ENCODE data around the gene FLVCR2.

The FLVCR2 gene

DNA sequence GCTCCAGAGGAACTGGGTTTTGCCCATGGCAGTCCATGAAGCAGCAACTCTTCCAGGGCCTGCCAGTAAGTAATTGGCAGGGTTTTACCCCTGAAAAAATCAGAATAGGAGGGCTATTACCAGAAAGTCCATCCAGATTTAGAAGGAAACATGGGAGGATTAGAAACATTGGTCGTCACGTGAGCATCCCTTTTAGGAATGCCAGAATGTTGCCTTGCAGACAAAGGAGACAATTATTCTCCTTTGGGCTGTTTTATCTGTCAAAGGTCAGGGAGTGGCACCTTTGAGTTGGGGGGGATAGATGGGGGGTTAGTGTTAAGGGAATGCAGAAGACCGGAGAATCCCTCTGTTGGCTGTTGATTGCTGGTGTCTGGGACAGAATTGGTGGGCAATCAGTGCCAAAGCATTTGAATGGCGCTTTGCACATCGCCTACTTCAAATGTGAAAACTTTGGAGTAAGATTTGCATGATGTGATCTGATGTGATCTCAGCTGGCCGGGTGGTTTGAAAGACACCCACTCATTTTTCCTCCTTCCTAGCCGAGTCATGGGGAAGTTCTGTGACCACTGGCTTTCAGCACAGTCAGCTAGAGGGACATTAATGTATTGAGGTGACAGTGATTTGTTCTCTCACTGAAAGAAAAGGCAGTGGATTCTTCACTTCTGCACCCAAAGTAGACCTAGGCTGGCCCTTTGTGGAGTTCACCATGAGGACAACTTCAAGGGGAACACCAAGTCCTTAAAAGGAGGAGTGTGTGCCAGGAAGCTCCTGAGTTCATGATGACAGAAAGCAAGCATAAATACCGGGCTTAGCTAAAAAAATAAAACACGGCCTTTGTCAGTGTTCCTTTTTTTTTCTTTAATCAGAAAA, 31.4 kb downstream of the FLVCR2 start:
- in situ Hi-C loops (cut with MboI; ENCODE audit: low sequenced_read_pairs), result no loop called here
- Histone ChIP-seq H3K4me1 (no peaks in the 10 kb centered on the region), H3K36me3 (replicated peaks) (no peaks in the 10 kb centered on the region), H3K9me3 (no peaks in the 10 kb centered on the region), H3K4me3 (no peak overlapping the region), H3K27me3 (ENCODE audit: low read depth) (no peaks in the 10 kb centered on the region)
- DNase-seq (ENCODE audit: low spot score in 2 of 2), result no peak

DNA sequence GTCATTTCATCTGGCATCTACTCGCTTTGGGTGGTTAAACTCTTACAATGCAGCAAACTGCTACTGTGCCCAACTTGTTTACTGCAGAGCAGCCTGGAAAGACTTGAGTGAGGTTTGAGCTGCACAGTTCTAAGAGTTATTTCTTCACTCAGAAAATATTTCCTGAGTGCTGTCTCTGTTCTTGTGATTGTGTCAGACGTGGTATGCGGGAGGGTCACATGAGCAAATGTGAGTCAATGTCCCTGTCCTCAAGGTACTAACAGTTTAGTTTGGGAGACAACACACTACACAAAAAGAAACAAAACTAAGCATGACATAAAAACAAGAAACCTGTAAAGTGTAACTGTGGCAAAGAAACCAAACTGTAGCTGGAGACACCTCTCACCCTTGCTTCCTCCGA, 32.4 kb downstream of the FLVCR2 start:
- no peaks in the 10 kb centered on the region for H3K9me3 ChIP-seq
- H3K36me3 ChIP-seq (replicated peaks), result no peaks in the 10 kb centered on the region
- no peak for DNase-seq (ENCODE audit: low spot score in 2 of 2)
- no peak overlapping the region for H3K4me3 ChIP-seq
- in situ Hi-C loops (cut with MboI; ENCODE audit: low sequenced_read_pairs), result no loop called here
- H3K4me1 ChIP-seq, result no peaks in the 10 kb centered on the region
- H3K27me3 ChIP-seq (ENCODE audit: low read depth), result no peaks in the 10 kb centered on the region

DNA sequence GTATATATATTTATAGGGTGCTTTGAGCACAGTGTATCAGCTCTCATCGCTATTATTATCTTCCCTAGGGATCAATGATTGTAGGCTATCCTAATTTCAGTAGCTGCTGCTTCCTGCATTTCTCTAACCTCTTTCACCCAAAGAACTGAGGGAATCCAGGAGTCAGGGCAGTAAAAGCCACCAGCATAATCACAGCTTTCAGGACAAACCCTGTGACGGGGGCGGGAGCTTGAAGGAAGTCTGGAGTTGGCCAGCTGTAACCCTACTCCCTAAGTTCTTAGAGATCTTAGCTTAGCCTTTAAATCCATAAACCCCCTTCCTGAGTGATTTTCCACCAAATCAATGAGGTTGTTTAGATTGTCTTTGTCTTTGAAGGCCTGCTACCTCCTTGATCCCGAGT, 33.7 kb downstream of the FLVCR2 start:
- in situ Hi-C loops (cut with MboI; ENCODE audit: low sequenced_read_pairs), result no loop called here
- no peaks in the 10 kb centered on the region for H3K4me1 ChIP-seq
- no peaks in the 10 kb centered on the region for H3K27me3 ChIP-seq (ENCODE audit: low read depth)
- no peaks in the 10 kb centered on the region for H3K36me3 ChIP-seq (replicated peaks)
- H3K9me3 ChIP-seq, result no peaks in the 10 kb centered on the region
- H3K4me3 ChIP-seq, result no peak overlapping the region
- no peak for DNase-seq (ENCODE audit: low spot score in 2 of 2)

DNA sequence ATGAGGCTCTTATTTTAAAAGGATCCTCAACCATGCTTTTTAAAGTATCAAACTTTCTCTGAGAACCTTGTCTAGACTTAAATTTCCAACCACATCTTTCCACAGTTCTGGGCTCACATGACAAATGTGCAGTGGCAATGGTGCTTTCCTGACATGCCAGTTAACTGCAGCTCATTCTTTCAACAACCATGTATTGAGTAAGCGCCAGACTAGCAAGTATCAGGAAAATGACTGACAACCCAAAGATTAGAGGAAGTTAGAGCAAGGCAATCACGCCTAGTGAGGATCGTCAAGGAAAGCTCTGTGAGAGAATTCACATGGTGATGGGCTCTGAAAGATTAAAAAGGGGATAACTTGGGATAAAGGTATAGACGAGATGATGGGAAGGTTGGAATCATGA, 35.8 kb downstream of the FLVCR2 start:
- Histone ChIP-seq H3K27me3 (ENCODE audit: low read depth) (no peaks in the 10 kb centered on the region), H3K36me3 (replicated peaks) (no peaks in the 10 kb centered on the region), H3K4me1 (no peaks in the 10 kb centered on the region), H3K4me3 (no peak overlapping the region), H3K9me3 (no peaks in the 10 kb centered on the region)
- DNase-seq (ENCODE audit: low spot score in 2 of 2), result no peak
- in situ Hi-C loops (cut with MboI; ENCODE audit: low sequenced_read_pairs), result no loop called here

DNA sequence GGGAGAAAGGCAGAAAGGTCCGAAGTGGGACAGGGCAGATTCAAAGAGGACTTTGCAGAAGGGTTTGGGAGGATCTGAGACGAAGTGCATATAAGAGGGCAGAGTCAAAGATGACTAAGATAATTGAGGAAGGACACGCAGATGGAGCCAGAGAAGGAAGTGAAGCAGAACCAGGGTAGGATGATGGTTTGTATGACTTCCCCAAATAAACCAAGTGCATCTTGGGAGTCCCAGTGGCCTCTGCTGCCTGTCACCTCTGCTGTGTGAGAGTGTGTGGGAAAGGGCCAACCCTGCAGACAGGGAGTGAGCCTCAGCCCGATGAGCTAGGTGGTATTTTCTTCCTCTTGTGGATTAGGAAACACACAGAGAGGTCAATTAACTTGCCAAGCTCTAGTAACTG, 36.8 kb downstream of the FLVCR2 start:
- H3K36me3 ChIP-seq (replicated peaks), result no peaks in the 10 kb centered on the region
- H3K4me3 ChIP-seq, result no peak overlapping the region
- no peaks in the 10 kb centered on the region for H3K9me3 ChIP-seq
- H3K4me1 ChIP-seq, result no peaks in the 10 kb centered on the region
- in situ Hi-C loops (cut with MboI; ENCODE audit: low sequenced_read_pairs), result no loop called here
- H3K27me3 ChIP-seq (ENCODE audit: low read depth), result no peaks in the 10 kb centered on the region
- no peak for DNase-seq (ENCODE audit: low spot score in 2 of 2)

DNA sequence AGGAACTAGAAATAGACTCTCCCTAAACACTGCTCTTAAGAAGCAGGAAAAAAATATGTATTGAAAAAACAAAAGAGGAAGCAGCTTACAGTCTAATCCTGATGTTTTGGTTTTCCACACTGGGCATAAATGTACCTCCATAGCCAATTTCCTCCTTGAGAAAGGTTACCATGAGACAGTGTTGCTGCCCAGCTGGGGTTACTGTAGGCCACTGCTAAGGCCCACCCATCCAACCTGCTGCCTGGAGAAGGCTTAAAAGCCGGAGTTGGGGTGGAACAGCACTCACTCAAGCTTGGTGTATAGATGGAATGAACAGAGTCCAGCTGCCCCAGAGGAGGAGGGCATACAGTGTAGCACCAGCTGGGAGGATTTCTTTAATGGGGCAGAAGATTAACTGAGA, 41.1 kb downstream of the FLVCR2 start:
- Histone ChIP-seq H3K36me3 (replicated peaks) (no peaks in the 10 kb centered on the region), H3K9me3 (no peaks in the 10 kb centered on the region), H3K4me1 (no peaks in the 10 kb centered on the region), H3K4me3 (no peak overlapping the region), H3K27me3 (ENCODE audit: low read depth) (no peaks in the 10 kb centered on the region)
- in situ Hi-C loops (cut with MboI; ENCODE audit: low sequenced_read_pairs), result no loop called here
- no peak for DNase-seq (ENCODE audit: low spot score in 2 of 2)

DNA sequence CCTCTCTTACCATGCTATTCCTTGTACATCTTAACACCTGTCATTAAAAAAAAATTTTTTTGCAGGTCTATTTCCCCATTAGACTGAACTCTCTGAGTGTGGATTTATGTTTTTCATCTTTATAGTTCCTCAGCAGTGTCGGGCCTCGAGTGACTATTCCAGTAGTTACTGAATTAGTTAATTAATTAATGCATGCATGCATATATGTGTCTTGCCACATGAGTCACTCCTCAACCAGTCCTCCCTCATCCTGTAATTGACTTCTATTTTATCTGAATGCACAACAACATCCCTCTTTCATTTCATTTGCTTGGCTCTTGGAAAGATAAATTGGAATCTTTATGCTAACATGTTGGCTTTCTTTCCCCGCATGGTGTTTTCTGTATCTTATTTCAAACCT, 46.6 kb downstream of the FLVCR2 start:
- Histone ChIP-seq H3K36me3 (replicated peaks) (no peaks in the 10 kb centered on the region), H3K4me3 (no peak overlapping the region), H3K9me3 (no peaks in the 10 kb centered on the region), H3K27me3 (ENCODE audit: low read depth) (no peaks in the 10 kb centered on the region), H3K4me1 (no peaks in the 10 kb centered on the region)
- in situ Hi-C loops (cut with MboI; ENCODE audit: low sequenced_read_pairs), result no loop called here
- no peak for DNase-seq (ENCODE audit: low spot score in 2 of 2)

DNA sequence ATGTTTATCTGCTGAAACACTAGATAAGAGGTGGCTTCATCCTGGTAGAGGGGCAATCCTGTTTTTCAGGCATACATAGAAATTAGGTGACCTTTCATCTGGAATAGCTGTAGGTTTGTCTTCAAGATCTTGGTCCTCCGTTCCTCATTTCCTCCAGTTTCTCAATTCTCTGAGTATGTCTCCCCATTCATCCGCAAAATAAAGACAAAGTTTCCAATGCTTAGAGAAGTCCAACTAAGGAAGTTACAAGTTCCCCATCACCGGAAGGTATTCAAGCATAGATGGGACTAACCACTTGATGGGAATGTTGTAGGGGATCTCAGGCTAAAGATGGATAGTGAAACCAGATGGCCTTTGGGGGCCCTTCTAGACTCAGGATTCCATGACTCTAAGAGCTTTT, 48.0 kb downstream of the FLVCR2 start:
- H3K4me1 ChIP-seq, result no peaks in the 10 kb centered on the region
- H3K27me3 ChIP-seq (ENCODE audit: low read depth), result no peaks in the 10 kb centered on the region
- in situ Hi-C loops (cut with MboI; ENCODE audit: low sequenced_read_pairs), result no loop called here
- H3K36me3 ChIP-seq (replicated peaks), result no peaks in the 10 kb centered on the region
- no peaks in the 10 kb centered on the region for H3K9me3 ChIP-seq
- DNase-seq (ENCODE audit: low spot score in 2 of 2), result no peak
- H3K4me3 ChIP-seq, result no peak overlapping the region

DNA sequence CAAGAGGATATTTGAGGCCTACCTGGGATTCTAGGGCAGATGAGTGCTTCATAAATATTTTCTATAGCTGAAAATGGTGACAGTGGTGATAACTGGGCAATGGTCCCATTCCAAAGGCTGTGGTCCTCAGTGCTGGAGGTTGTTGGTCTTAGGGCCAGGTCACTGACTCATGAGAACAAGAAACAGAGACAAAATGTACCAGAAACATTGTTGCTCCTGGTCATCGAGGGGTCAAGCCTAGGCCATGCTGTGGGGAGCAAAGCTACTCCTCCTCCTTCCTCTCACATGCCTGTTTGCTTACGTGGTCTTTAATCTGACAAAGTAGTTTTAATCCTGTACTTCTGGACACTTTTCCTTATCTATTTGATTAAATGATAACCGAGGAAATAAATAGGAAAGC, 48.4 kb downstream of the FLVCR2 start:
- H3K4me3 ChIP-seq, result no peak overlapping the region
- H3K4me1 ChIP-seq, result no peaks in the 10 kb centered on the region
- in situ Hi-C loops (cut with MboI; ENCODE audit: low sequenced_read_pairs), result no loop called here
- no peak for DNase-seq (ENCODE audit: low spot score in 2 of 2)
- H3K9me3 ChIP-seq, result no peaks in the 10 kb centered on the region
- no peaks in the 10 kb centered on the region for H3K36me3 ChIP-seq (replicated peaks)
- H3K27me3 ChIP-seq (ENCODE audit: low read depth), result no peaks in the 10 kb centered on the region

DNA sequence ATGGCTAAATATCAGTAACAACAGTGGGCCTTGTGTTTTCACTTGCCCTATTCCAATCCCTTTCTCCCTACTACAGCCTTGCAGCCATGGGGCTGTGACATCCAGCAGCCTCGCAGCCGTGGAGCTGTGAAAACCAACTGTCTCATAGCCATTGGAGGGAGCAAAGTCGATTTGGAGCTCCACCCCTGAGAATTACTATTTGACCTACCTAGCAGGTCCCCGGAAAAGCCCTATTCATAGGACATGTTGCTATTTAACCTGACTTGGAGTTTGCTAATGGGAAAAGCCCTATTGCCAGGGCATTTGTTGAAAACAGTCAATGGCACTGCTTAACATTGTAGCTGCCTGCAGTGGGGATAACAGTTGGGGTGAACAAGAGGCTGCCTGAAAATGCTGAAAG, 49.0 kb downstream of the FLVCR2 start:
- Histone ChIP-seq H3K9me3 (no peaks in the 10 kb centered on the region), H3K27me3 (ENCODE audit: low read depth) (no peaks in the 10 kb centered on the region), H3K4me3 (no peak overlapping the region), H3K4me1 (no peaks in the 10 kb centered on the region), H3K36me3 (replicated peaks) (no peaks in the 10 kb centered on the region)
- in situ Hi-C loops (cut with MboI; ENCODE audit: low sequenced_read_pairs), result no loop called here
- no peak for DNase-seq (ENCODE audit: low spot score in 2 of 2)

DNA sequence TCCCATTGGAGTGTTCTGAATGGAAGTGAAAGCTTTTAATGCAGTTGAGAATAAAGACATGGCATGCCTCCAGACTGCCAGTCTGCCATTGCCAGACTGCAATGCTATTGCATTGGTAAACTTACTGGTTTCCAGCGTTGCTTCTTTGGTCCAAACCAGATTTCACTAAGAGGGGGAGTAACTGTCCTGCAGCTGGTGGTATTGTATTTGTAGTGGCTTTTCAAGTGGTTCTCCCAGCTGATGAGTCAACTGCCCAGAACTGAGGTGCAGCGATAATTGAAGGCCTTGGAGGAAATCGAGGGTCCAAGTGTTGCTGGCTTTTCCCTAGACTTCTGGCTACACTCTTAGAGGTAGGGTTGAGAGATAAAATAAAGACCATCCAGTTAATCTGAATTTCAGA, 50.4 kb downstream of the FLVCR2 start:
- in situ Hi-C loops (cut with MboI; ENCODE audit: low sequenced_read_pairs), result no loop called here
- DNase-seq (ENCODE audit: low spot score in 2 of 2), result no peak
- no peaks in the 10 kb centered on the region for H3K9me3 ChIP-seq
- no peaks in the 10 kb centered on the region for H3K36me3 ChIP-seq (replicated peaks)
- no peaks in the 10 kb centered on the region for H3K4me1 ChIP-seq
- H3K4me3 ChIP-seq, result no peak overlapping the region
- no peaks in the 10 kb centered on the region for H3K27me3 ChIP-seq (ENCODE audit: low read depth)

DNA sequence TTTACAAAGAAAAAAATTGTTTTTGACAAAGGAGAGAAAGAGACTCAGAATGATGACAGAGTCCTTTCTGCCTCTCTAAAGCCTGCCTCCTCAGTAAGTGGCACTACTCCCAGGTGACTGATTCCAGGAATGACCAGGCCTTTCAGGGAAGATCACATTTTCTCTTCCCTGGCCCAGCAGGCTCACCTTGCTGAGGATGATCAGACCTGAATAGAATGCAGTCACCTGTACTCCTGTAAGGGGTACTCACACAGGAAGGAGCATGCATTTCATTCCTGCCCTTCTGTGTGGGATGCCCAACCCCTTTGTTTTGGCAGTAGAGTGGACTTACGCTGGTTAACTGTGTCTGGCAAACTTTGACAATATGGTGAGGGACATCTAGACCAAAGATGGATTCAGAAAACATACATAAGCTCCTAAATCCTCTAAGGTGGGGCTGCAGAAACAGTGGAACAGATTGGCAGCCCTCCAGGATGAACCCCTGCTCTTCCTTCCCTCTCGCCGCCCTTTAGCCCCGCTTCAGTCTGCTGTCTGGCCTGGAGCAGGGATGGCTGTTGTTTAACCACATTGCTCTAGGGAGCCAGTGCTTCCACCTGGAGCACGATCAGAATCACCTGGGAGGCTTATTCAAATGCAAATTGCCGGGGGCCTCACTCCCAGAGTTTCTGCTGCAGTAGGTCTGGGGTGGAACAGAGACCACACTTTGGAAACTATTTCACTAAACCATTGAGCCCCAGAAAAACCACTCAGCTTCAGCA, 52.5 kb downstream of the FLVCR2 start:
- no peaks in the 10 kb centered on the region for H3K4me1 ChIP-seq
- in situ Hi-C loops (cut with MboI; ENCODE audit: low sequenced_read_pairs), result no loop called here
- H3K27me3 ChIP-seq (ENCODE audit: low read depth), result no peaks in the 10 kb centered on the region
- no peaks in the 10 kb centered on the region for H3K9me3 ChIP-seq
- H3K36me3 ChIP-seq (replicated peaks), result no peaks in the 10 kb centered on the region
- H3K4me3 ChIP-seq, result no peak overlapping the region
- no peak for DNase-seq (ENCODE audit: low spot score in 2 of 2)

DNA sequence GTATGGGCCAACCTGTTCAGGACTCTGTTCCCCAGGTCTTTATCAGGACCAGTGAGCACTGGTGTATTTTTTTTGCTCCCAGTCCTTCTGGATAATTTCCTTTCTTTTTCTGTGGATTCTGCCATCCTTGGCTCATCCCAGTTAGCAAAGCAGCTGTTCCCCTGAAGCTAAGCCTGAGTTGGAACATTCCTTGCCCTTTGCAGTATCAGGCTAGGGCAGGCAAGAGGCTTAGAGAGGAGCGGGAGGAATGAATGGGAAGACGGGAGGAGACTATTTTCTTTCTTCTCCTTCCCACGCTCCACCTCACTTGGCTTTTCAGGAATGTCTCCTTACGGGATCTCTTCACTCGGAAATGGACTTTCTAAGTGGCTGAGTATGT, 53.0 kb downstream of the FLVCR2 start:
- no peaks in the 10 kb centered on the region for H3K9me3 ChIP-seq
- no peak for DNase-seq (ENCODE audit: low spot score in 2 of 2)
- no peaks in the 10 kb centered on the region for H3K36me3 ChIP-seq (replicated peaks)
- H3K4me1 ChIP-seq, result no peaks in the 10 kb centered on the region
- no peaks in the 10 kb centered on the region for H3K27me3 ChIP-seq (ENCODE audit: low read depth)
- H3K4me3 ChIP-seq, result no peak overlapping the region
- in situ Hi-C loops (cut with MboI; ENCODE audit: low sequenced_read_pairs), result no loop called here

DNA sequence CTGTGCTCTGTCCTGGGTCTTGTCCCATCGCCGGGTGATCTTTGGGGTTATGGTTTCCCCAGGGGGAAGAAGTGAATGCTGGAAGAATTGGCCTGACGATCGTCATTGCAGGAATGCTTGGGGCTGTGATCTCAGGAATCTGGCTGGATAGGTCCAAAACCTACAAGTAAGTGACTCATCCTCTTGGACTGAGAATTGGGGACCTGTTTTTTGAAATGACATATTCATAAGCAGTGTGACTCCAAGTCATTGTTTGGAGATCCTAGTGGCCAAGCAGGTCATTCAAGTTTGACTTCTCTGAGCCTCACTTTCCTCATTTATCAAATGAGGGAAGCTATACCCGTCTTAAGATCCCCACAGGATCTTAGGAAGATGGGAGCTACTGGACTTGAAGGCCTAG, 56.4 kb downstream of the FLVCR2 start:
- Histone ChIP-seq H3K4me3 (no peak overlapping the region), H3K36me3 (replicated peaks) (no peaks in the 10 kb centered on the region), H3K4me1 (no peaks in the 10 kb centered on the region), H3K9me3 (no peaks in the 10 kb centered on the region), H3K27me3 (ENCODE audit: low read depth) (no peaks in the 10 kb centered on the region)
- no peak for DNase-seq (ENCODE audit: low spot score in 2 of 2)
- in situ Hi-C loops (cut with MboI; ENCODE audit: low sequenced_read_pairs), result no loop called here
